ENCODE data around the gene MGAT4D.
"Not testable (repeated sequence)": the region's sequence is repeated elsewhere in the genome, so short reads cannot be mapped to it uniquely, and the experiment has no call there.

DNA sequence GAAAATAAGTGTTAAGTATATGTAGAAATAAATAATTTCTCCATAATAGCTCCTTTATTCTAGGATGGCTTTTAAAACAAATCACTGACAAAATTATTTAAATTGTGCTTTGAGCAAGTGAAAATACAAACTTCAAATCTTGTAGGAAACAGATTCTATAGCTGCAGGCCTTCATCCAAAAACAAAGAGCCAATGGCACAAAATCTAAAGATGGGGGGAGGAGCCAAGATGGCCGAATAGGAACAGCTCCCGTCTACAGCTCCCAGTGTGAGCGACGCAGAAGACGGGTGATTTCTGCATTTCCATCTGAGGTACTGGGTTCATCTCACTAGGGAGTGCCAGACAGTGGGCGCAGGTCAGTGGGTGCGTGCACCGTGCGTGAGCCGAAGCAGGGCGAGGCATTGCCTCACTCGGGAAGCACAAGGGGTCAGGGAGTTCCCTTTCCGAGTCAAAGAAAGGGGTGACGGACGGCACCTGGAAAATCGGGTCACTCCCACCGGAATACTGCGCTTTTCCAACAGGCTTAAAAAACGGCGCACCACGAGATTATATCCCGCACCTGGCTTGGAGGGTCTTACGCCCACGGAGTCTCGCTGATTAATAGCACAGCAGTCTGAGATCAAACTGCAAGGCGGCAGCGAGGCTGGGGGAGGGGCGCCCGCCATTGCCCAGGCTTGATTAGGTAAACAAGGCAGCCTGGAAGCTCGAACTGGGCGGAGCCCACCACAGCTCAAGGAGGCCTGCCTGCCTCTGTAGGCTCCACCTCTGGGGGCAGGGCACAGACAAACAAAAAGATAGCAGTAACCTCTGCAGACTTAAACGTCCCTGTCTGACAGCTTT is 84.7 kb downstream of the MGAT4D start:
- TF ChIP-seq, protein P1, sequence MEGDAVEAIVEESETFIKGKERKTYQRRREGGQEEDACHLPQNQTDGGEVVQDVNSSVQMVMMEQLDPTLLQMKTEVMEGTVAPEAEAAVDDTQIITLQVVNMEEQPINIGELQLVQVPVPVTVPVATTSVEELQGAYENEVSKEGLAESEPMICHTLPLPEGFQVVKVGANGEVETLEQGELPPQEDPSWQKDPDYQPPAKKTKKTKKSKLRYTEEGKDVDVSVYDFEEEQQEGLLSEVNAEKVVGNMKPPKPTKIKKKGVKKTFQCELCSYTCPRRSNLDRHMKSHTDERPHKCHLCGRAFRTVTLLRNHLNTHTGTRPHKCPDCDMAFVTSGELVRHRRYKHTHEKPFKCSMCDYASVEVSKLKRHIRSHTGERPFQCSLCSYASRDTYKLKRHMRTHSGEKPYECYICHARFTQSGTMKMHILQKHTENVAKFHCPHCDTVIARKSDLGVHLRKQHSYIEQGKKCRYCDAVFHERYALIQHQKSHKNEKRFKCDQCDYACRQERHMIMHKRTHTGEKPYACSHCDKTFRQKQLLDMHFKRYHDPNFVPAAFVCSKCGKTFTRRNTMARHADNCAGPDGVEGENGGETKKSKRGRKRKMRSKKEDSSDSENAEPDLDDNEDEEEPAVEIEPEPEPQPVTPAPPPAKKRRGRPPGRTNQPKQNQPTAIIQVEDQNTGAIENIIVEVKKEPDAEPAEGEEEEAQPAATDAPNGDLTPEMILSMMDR (optimal IDR thresholded peaks at IDR 0.05 in 1 of 3, IDR thresholded peaks at IDR 0.05 in 1 of 3, conservative IDR thresholded peaks at IDR 0.05 in 1 of 3; ENCODE audit: extremely low read depth in 1 of 3, insufficient read depth in 2 of 3, low read length in 3 of 3) = not testable (repeated sequence)
- not testable (repeated sequence) for TF ChIP-seq EZH2 (IDR thresholded peaks at IDR 0.05; ENCODE audit: low read length)

All from keratinocyte (primary cell).